HepG2 (cell line): Measurements from ENCODE around the gene ANXA5. TPM values are rescaled to one million over a fixed set of nuclear protein-coding genes. Genes with fewer than 3 reads are reported as not detected.
A peak's percentile ranks its signal among the peaks of the same experiment; 100 is the strongest.

Source experiments
- AHR ChIP-seq: IDR thresholded peaks from 2 replicates; pipeline ENCODE4 v1.6.1; 2018; ENCODE audit warnings: missing genetic modification reagents, missing compliant biosample characterization
- FOXM1 ChIP-seq: sonication (generic); formaldehyde crosslinking; IDR thresholded peaks from 2 replicates; pipeline ENCODE4 v1.5.0; 2020; ENCODE audit warnings: missing genetic modification reagents
- HMG20A ChIP-seq: IDR thresholded peaks from 2 replicates; pipeline ENCODE4 v1.6.1; 2016; ENCODE audit warnings: borderline replicate concordance
- KDM5A ChIP-seq: fragments of 200-600 bp; sonication (generic); IDR thresholded peaks from 2 replicates; pipeline ENCODE4 v1.7.0; 2018; ENCODE audit warnings: antibody characterized with exemption, mild to moderate bottlenecking, low read length, borderline replicate concordance
- NPAS2 ChIP-seq: sonication (generic); formaldehyde crosslinking; IDR thresholded peaks from 2 replicates; pipeline ENCODE4 v1.8.0; 2022; ENCODE audit warnings: mild to moderate bottlenecking, missing genetic modification reagents, borderline replicate concordance
- NR1H2 ChIP-seq: sonication (generic); formaldehyde crosslinking; IDR thresholded peaks from 2 replicates; pipeline ENCODE4 v1.8.1; 2022; ENCODE audit warnings: low read depth, missing genetic modification reagents, borderline replicate concordance
- RBAK ChIP-seq: sonication (generic); formaldehyde crosslinking; IDR thresholded peaks from 2 replicates; pipeline ENCODE4 v1.5.1; 2020; ENCODE audit warnings: mild to moderate bottlenecking, missing genetic modification reagents
- REL ChIP-seq: sonication (generic); formaldehyde crosslinking; conservative IDR thresholded peaks from 2 replicates; pipeline ENCODE4 v1.8.0; 2022; ENCODE audit warnings: mild to moderate bottlenecking, missing genetic modification reagents, moderate library complexity
- SETDB1 ChIP-seq: sonication (generic); formaldehyde crosslinking; IDR thresholded peaks from 2 replicates; pipeline ENCODE4 v1.5.1; 2020; ENCODE audit warnings: missing genetic modification reagents, mild to moderate bottlenecking, borderline replicate concordance
- ZFP36L1 ChIP-seq: sonication (generic); formaldehyde crosslinking; IDR thresholded peaks from 2 replicates; pipeline ENCODE4 v1.8.0; 2022; ENCODE audit warnings: mild to moderate bottlenecking, missing genetic modification reagents, moderate library complexity
- ZMYM3 ChIP-seq: sonication (generic); formaldehyde crosslinking; IDR thresholded peaks from 2 replicates; pipeline ENCODE4 v1.5.1; 2020; ENCODE audit warnings: mild to moderate bottlenecking, missing genetic modification reagents
- ZNF567 ChIP-seq: sonication (generic); formaldehyde crosslinking; IDR thresholded peaks from 2 replicates; pipeline ENCODE4 v1.8.1; 2023; ENCODE audit warnings: mild to moderate bottlenecking, missing genetic modification reagents, borderline replicate concordance
- polyA plus RNA-seq, 8 experiments: library from polyadenylated mRNA; depleted of rRNA in 3 of 8; stranded (reverse) in 7 of 8; unstranded in 1 of 8; fragments of >200 nt; fragmentation: Illumina TruSeq in 4 of 8; extraction: Trizol in 4 of 8; gene quantifications; 2 replicates each; pipeline versions ENCODE4 v1.2.1 to v1.2.3, GENCODE V29; 2011 to 2016; ENCODE audit warnings: low read depth in 4 of 8, missing spikeins in 1 of 8, mixed read lengths in 1 of 8; ENCODE audit not compliant: insufficient read depth in 1 of 8
- total RNA-seq, 5 experiments: library from RNA; depleted of rRNA; stranded (reverse); fragments of >200 nt; fragmentation: Illumina TruSeq; extraction: Trizol; gene quantifications; 2 replicates each; pipeline ENCODE4 v1.2.3, GENCODE V29; 2016; ENCODE audit warnings: low read depth in 1 of 5
- TF ChIP-seq, protein P1 (sequence below): IDR thresholded peaks from 2 replicates; pipeline ENCODE4 v1.6.1; 2018; ENCODE audit warnings: missing genetic modification reagents
- TF ChIP-seq, protein P2 (sequence below): IDR thresholded peaks from 2 replicates; pipeline ENCODE4 v1.6.1; 2016; ENCODE audit warnings: low read depth, borderline replicate concordance
- TF ChIP-seq, protein P3 (sequence below): sonication (generic); formaldehyde crosslinking; IDR thresholded peaks from 2 replicates; pipeline ENCODE4 v1.8.0; 2022; ENCODE audit warnings: missing genetic modification reagents, mild to moderate bottlenecking, moderate library complexity, borderline replicate concordance
- TF ChIP-seq, protein P4 (sequence below): sonication (generic); formaldehyde crosslinking; IDR thresholded peaks from 2 replicates; pipeline ENCODE4 v1.8.0; 2022; ENCODE audit warnings: missing genetic modification reagents, low read depth, mild to moderate bottlenecking, borderline replicate concordance
- TF ChIP-seq, protein P5 (sequence below): sonication (generic); formaldehyde crosslinking; IDR thresholded peaks from 2 replicates; pipeline ENCODE4 v1.5.0; 2020; ENCODE audit warnings: missing genetic modification reagents, mild to moderate bottlenecking, borderline replicate concordance
- TF ChIP-seq, protein P6 (sequence below): sonication (generic); formaldehyde crosslinking; IDR thresholded peaks from 2 replicates; pipeline ENCODE4 v1.4.0; 2020; ENCODE audit warnings: missing genetic modification reagents, mild to moderate bottlenecking, borderline replicate concordance

Gene ANXA5
- total and polyA plus RNA-seq, 2 of the 13 experiments (the other 11 are each of a cell fraction or from before 2014, with no cell fraction given), result 209 to 342 TPM

DNA sequence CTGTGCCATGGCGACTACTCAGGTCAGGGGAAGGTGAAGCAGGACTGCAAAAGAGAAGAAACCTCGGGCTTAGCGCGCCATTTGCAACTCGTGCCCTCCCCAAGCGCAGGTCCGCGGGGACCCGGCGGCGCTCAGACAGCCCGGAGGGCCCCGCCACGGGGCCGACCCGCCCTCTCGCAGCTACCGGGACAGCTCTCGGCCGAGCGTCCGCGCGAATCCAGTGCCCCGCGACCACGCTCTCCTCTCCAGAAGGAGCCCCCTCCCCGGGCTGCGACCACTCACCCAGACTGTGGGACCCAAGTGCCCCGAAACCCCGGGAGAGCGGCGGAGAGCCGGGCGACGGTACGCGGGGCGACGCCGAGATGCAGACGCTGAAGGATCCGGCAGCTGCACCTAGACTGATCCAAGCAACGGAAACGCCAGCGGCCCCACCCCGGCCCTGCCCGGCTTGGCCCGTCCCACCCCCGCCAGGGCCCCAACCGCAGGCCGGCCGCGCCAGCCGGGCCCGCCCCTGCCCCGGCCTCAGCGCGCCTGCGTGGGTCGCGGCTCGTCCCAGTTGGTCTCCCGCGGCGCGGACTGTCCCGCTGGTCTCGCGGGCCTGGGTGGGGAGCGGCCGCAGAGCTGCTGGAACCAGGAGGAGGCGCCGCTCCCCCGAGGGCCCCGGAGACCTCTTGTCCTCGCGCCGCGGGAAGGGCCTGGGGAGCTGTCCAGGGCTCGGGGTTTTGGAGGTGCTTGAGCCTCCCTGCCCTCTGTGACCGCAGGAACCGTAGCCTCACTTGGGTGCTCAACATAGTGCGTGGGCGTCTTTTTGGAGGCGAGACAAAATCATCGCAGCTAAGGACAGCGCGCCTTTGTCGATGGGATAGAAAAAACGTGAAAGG is at the start of gene ANXA5 (continued):
- TF ChIP-seq ZMYM3 (CRISPR knock-in tag), result no peak
- no peak for TF ChIP-seq NPAS2 (CRISPR knock-in tag)
- no peak for TF ChIP-seq NR1H2
- no peak for TF ChIP-seq RBAK
- no peak for TF ChIP-seq AHR (CRISPR knock-in tag)
- TF ChIP-seq, protein P1, sequence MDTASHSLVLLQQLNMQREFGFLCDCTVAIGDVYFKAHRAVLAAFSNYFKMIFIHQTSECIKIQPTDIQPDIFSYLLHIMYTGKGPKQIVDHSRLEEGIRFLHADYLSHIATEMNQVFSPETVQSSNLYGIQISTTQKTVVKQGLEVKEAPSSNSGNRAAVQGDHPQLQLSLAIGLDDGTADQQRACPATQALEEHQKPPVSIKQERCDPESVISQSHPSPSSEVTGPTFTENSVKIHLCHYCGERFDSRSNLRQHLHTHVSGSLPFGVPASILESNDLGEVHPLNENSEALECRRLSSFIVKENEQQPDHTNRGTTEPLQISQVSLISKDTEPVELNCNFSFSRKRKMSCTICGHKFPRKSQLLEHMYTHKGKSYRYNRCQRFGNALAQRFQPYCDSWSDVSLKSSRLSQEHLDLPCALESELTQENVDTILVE (CRISPR knock-in tag), result no peak
- 0 out of 2 replicates have a peak, but pooled peaks have one; percentile 64 for TF ChIP-seq ZNF567 (CRISPR knock-in tag)
- TF ChIP-seq KDM5A, result peak; percentile 51
- no peak for TF ChIP-seq REL (CRISPR knock-in tag)
- TF ChIP-seq, protein P2, sequence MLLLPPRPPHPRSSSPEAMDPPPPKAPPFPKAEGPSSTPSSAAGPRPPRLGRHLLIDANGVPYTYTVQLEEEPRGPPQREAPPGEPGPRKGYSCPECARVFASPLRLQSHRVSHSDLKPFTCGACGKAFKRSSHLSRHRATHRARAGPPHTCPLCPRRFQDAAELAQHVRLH, result peak; percentile 45; the same call in 1 of the 2 replicates
- TF ChIP-seq, protein P3, sequence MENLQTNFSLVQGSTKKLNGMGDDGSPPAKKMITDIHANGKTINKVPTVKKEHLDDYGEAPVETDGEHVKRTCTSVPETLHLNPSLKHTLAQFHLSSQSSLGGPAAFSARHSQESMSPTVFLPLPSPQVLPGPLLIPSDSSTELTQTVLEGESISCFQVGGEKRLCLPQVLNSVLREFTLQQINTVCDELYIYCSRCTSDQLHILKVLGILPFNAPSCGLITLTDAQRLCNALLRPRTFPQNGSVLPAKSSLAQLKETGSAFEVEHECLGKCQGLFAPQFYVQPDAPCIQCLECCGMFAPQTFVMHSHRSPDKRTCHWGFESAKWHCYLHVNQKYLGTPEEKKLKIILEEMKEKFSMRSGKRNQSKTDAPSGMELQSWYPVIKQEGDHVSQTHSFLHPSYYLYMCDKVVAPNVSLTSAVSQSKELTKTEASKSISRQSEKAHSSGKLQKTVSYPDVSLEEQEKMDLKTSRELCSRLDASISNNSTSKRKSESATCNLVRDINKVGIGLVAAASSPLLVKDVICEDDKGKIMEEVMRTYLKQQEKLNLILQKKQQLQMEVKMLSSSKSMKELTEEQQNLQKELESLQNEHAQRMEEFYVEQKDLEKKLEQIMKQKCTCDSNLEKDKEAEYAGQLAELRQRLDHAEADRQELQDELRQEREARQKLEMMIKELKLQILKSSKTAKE (CRISPR knock-in tag), result peak; percentile 37; the same call in 1 of the 2 replicates
- no peak for TF ChIP-seq FOXM1 (CRISPR knock-in tag)
- TF ChIP-seq ZFP36L1, result peak; percentile 62; the same call in 1 of the 2 replicates
- no peak for TF ChIP-seq HMG20A (CRISPR knock-in tag)
- TF ChIP-seq, protein P4, sequence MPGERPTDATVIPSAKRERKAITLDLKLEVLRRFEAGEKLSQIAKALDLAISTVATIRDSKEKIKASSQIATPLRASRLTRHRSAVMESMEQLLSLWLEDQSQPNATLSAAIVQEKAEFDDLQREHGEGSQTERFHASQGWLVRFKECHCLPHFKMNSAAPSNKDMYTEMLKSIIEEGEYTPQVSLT, result no peak
- no peak for TF ChIP-seq SETDB1 (CRISPR knock-in tag)
- TF ChIP-seq, protein P5, sequence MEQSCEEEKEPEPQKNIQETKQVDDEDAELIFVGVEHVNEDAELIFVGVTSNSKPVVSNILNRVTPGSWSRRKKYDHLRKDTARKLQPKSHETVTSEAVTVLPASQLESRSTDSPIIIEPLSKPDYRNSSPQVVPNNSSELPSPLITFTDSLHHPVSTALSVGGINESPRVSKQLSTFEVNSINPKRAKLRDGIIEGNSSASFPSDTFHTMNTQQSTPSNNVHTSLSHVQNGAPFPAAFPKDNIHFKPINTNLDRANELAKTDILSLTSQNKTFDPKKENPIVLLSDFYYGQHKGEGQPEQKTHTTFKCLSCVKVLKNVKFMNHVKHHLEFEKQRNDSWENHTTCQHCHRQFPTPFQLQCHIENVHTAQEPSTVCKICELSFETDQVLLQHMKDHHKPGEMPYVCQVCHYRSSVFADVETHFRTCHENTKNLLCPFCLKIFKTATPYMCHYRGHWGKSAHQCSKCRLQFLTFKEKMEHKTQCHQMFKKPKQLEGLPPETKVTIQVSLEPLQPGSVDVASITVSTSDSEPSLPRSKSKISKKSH, result 0 out of 2 replicates have a peak, but pooled peaks have one; percentile 51
- TF ChIP-seq, protein P6, sequence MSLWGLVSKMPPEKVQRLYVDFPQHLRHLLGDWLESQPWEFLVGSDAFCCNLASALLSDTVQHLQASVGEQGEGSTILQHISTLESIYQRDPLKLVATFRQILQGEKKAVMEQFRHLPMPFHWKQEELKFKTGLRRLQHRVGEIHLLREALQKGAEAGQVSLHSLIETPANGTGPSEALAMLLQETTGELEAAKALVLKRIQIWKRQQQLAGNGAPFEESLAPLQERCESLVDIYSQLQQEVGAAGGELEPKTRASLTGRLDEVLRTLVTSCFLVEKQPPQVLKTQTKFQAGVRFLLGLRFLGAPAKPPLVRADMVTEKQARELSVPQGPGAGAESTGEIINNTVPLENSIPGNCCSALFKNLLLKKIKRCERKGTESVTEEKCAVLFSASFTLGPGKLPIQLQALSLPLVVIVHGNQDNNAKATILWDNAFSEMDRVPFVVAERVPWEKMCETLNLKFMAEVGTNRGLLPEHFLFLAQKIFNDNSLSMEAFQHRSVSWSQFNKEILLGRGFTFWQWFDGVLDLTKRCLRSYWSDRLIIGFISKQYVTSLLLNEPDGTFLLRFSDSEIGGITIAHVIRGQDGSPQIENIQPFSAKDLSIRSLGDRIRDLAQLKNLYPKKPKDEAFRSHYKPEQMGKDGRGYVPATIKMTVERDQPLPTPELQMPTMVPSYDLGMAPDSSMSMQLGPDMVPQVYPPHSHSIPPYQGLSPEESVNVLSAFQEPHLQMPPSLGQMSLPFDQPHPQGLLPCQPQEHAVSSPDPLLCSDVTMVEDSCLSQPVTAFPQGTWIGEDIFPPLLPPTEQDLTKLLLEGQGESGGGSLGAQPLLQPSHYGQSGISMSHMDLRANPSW, result no peak
